NCI-H2196 (cell line): ENCODE results near the gene CRACR2B.

Experiments
- DNase-seq: peaks from one replicate; lab custom pipeline; 2025; ENCODE audit not compliant: unreplicated experiment; lab: John Stamatoyannopoulos, UW

The CRACR2B gene

DNA sequence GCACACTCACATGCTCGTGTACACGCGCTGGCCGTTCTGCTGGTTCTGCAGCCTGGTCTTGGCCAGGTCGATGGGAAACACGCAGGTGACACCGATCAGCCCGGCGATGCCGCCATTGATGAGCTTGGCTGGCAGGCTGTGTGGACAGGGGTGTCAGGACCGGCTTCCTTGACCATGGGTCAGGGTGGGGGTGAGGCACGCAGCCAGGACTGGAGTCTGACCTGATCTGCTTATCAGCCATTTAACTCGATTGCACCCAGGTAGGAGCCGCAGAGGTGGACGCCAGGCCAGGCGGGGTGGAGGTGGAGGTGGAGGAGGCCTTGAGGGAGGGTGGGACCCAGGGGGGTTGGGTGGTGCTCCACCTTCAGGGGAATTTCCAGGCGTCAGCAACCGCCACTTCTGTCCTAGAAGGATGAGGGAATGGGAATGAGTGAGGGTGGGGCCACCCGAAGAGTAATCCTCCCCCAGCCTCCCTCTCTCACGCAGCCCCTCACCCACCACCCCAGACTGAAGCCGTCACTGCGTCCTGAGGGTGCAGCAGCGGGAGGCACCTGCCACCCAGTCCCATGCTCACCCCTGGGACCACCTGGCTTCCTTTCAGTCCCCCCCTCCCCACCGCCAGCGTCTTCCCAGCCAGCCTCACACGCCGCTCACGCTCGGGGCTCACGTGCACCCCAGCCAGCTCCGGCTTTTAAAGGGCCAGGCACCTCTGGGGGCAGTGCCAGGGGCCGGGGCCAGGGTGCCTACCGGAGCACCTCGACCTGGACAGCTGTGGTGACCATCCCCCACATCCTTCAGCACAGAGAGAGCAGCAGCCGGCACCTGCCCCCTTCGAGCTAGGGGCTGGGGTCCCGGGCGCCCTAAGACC, 32.7 kb upstream of the CRACR2B start:
- peak; percentile 47 for DNase-seq

DNA sequence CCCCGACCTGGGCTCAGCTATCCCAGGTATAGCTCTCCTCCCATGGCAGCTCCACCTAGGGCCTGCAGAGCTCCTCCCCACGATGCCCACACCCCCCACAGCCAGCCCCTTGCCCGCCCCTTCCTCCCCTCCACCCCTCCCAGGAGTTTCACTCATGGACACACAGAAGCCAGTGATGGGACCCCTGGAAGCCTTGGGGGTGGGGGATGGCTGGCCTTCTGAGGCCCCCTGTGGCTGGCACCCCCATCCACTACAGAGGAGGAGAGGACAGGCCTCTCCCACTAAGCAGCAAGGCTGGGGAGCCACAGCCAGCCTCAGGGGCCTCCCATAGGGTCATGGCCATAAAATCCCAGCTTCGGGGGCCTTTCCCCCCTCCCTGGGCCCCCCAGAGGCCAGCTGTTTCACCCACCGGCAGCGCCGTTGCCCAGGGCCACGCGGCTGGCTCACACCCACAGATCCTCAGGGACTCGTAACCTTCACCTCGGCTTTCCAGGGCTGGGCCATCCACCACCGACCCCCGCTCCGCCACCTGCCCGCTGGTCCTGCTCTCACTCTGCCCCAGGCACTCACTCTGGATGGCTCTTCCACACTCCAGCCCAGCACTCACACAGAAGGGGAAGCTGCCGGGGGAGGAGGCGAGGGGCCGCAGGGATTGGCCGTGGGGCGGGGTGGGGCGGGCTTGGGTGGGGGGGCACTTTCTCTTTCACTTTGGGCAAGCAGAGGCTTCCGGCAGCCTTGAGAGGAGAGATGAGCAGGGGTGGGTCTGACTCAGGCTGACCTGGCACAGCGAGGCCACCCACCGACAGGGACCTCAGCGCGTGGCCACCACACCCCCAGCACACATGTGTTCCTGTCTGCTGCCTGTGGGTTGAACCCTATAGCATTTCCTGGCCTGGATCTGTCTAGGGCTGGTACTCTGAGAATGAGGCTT, 31.8 kb upstream of the CRACR2B start:
- DNase-seq: peak; percentile 75

DNA sequence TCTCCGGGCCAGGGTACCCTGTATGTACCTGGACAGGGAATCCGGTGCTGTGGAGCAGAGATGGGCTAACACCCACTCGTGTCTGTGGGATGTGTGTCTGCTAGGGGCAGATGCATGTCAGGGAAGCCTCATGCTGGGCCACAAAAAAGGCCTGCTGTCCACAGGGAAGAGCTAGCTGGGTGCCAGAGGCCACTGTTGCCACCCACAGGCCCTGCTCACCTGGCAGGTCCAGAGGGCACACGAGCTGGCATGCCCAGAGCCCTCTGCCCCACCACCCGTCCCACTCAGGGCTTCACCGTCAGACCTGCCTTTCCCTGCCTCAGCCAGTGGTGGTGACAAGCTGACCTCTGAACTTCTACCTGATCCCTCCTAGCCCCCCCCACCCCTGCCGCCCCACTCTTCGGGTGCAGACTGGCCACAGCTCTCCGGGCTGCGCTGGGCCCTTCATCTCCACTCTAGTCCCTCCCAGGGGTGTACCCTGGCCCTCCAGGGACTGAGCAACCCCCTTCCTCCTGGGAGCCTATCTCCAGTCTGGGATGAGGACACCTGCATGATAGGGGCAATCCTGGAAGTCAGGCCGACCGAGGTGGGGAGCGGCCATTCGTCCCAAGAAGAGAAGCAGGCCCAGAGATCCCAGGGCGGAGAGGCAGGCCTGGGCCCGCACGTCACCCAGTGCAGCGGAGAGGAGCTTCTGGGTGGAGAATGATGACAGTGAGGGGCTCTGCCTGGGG, 31.0 kb upstream of the CRACR2B start:
- no peak for DNase-seq

- DNase-seq: peak; percentile 81
Observed at GRCh38 chr11:797296-798092, 30.2 kb upstream of the CRACR2B start.

DNA sequence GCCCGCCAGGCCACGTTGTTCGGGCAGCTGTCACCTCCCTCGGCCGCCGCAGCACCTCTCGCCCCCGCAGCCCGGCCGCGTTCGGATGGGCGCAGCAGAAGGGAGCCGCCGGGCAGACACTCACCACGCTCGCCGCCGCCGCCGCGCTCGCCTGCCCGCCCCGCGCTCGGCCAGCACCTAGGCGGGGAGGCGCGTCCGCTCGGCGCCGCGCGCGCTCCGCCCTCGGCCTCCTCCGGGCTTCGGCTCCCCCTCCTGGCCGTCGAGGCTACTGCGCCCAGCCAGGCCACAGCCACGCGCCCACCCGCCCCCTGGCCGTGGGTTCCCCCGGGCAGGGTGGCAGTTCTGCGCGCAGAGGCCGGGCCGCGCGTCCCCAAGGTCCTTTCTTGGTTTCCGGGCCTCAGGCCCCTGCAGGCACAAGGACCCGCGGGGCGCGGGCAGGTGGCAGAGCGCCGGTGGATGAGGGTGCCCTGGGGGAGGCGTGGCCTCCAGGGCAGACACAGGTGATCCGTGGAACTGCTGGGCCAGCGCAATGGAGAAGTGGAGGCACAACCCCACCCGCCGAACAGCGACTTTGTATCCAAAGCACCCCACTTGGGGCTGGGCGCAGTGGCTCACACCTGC, 29.5 kb upstream of the CRACR2B start, which contains the start of gene SLC25A22:
TSS of gene SLC25A22 (minus strand) at position 189 of the 621 bp plus-strand sequence. CDS start 3,275 bp downstream, outside the sequence.
- DNase-seq: peak; percentile 90

GRCh38 chr11:799641-800316, 27.9 kb upstream of the CRACR2B start:
- no peak for DNase-seq

DNA sequence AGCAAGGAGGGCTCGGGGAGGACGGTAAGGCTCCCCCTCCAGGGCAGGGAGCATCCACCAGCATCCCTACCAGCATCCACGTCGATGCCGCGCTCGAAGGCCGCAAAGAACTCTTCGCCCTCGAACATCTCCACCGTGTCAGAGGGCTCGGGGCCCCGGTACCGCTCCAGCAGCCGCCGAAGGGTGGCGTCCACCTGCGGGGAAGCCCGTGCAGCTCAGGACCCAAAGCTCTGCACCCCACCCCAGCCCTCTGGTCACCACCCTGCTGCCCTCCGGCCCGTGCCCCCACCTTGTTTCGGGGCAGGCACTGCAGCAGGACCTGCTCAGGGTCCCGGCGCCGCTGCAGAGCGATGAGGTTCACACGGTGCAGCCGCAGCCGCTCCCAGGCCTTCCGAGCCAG, 27.2 kb upstream of the CRACR2B start:
- DNase-seq: no peak

- no peak for DNase-seq
Observed at GRCh38 chr11:801097-801780, 26.5 kb upstream of the CRACR2B start.

DNA sequence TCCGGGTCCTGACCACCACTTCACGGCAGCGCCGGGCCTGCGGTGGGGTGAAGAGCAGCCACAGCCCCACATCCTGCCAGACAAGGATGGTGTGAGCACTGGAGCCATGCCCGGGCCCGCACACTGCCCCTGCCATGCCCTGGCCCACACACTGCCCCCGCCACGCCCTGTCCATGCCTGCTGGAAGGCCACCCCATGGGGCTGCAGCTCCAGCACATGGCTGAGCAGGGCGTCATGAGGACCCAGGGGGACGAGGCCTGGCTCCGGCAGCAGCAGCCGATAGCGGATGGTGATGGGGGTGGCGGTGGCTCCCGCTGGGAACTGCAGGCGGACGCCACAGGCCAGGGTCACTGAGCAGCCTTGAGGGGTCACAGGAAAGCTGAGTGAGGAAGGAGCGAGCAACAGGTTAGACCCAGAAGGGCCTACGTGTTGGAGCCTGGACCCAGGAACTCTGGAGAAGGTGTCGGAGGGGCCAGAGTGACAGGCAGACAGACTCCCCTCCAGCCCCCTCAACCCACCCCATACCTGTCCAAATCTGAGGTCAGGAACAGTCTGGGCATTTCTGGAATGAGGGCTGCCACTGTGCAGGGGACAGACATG, 25.6 kb upstream of the CRACR2B start:
- DNase-seq: no peak

GRCh38 chr11:802693-803466, 24.8 kb upstream of the CRACR2B start:
- DNase-seq: peak; percentile 11

DNA sequence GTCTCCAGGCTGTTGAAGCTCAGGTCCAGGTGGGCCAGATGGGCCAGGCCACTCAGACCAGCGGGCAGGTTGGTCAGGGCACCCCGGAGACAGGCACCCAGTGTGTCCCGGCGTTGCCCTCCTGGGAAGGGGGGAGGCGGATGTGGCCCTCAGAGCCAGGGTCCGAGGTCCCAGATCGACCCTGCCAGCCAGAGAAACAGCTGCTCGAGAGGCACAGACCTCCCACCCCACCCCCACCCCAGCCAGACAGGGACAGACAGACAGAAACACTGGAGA, 24.3 kb upstream of the CRACR2B start:
- no peak for DNase-seq

DNA sequence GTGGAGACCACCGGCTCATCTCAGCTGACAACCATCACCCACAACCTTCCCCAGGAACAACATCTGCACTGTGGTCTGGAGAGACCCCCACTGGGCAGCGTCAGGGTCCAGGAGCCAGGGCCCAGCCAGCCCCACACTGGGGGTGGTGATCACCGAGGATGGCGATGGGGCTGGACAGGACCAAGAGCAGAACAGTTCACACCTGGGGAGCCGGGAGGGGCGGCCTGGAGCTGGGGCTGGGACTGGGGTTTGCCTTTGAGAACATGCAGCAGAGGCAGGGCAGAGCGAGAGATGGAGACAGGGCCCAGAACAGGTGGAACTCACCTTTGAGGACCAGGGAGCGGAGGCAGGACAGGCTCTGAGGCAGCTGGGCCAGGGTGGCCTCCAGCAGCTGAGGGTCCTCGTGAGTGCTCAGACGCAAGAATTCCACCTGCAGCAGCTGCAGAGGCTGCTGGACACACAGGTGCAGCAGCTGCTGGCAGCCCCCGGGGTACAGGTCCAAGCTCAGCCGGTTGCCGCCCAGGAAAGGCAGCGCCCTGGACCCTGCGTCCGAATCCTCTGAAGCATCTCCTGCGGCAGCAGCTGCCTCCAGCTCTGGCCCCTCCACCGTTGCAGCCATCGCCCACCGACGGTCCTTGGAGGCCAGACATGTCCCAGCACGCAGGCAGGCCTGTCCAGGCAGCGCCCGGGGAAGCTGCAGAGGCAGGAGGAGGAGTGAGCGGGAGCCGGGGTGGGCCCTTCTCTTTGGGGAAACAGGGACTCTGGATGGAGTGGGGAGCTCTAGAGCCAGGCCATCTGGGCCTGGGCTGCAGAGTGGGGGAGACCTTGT, 23.7 kb upstream of the CRACR2B start:
- no peak for DNase-seq

DNA sequence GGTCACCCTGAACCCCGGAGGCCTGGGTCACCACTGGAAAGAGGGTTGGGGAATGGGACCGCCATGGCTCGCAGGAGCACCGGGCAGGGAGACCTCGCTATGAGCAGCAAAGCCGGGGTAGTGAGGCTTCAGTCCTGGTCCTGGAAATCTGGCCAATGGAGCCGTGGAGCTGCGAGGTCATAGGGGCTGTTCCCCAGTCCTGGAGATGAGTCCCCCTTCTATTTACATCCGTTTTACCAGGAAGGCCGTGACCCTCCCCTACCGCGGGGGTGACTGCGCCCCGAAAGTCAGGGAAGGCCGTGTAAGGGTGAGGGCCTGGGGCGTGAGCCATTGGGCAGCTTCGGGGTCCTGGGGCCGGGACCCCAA, 23.1 kb upstream of the CRACR2B start:
- no peak for DNase-seq

- DNase-seq: no peak
Observed at GRCh38 chr11:808427-809286, 19.1 kb upstream of the CRACR2B start.

DNA sequence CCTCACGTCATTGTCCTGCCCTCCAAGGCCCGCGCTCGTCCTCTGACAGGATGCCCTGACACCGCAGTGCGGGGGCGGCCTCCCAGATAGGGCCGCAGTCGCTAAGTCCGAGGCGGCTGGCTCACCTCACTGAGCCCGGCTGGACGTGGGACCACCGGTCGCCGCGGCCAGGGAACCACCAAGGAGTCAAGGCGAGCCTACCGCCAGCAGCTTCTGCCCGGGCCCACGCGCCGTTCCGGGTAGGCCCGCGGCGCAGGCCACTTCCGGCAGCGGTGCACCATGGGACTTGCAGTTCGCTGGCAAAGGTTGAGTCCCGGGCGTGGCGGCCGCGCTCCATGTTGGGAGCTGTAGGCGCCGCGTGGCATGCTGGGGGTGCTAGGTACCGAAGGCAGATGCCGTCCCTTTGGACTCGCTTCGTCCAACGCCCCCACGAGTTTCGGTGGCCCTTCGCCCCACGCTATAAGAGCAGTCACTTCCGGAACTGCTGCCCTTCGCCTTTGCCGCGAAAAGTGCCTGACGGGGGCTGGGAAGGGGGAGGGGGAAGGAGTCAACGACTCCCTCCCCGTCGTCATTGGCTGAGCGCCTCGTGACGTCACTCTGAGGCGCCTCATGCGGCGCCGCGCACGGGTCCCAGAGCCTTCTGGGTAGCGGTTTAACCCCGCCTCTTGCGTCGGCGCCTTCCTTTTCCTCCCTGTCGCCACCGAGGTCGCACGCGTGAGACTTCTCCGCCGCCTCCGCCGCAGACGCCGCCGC, 18.3 kb upstream of the CRACR2B start, which contains the start of gene RPLP2:
TSS of gene RPLP2 (plus strand) at position 681 of the 753 bp plus-strand sequence. CDS start 268 bp downstream, outside the sequence.
- peak; percentile 98 for DNase-seq
